GM21786 (cell line): Measurements from ENCODE around the gene COQ8B.

ENCODE experiments used
- ATAC-seq: cut with Tn5 transposase; IDR thresholded peaks from one replicate; pipeline ENCODE4 v1.9.1; 2021; ENCODE audit not compliant: unreplicated experiment

Gene COQ8B

GRCh38 chr19:40718774-40719391 is 2.2 kb upstream of the COQ8B start:
- ATAC-seq = no peak

GRCh38 chr19:40717880-40718773 is 1.4 kb upstream of the COQ8B start:
- no peak for ATAC-seq

GRCh38 chr19:40717325-40717879 is 716 bp upstream of the COQ8B start:
- ATAC-seq = no peak

GRCh38 chr19:40716031-40716481 is 630 bp downstream of the COQ8B start:
- ATAC-seq = no peak

- ATAC-seq = peak; percentile 49
These were observed 2.0 kb downstream of the COQ8B start for GRCh38 chr19:40714441-40715299.

GRCh38 chr19:40713939-40714338 is 2.7 kb downstream of the COQ8B start:
- no peak for ATAC-seq

- ATAC-seq = no peak
These were observed 6.9 kb downstream of the COQ8B start for GRCh38 chr19:40709817-40710216.

- ATAC-seq = no peak
These were observed 9.1 kb downstream of the COQ8B start for GRCh38 chr19:40707615-40708014.

- no peak for ATAC-seq
These were observed 10.6 kb downstream of the COQ8B start for GRCh38 chr19:40705950-40706619.

- no peak for ATAC-seq
These were observed 11.4 kb downstream of the COQ8B start for GRCh38 chr19:40705362-40705651.

- no peak for ATAC-seq
These were observed 12.0 kb downstream of the COQ8B start for GRCh38 chr19:40704491-40705361.

- no peak for ATAC-seq
These were observed 13.5 kb downstream of the COQ8B start for GRCh38 chr19:40703029-40703755.

- ATAC-seq = no peak
These were observed 14.2 kb downstream of the COQ8B start for GRCh38 chr19:40702337-40703012.

- ATAC-seq = no peak
These were observed 14.9 kb downstream of the COQ8B start for GRCh38 chr19:40701758-40702157.

GRCh38 chr19:40700083-40700482 is 16.6 kb downstream of the COQ8B start:
- no peak for ATAC-seq

- no peak for ATAC-seq
These were observed 19.7 kb downstream of the COQ8B start for GRCh38 chr19:40697007-40697406.

- ATAC-seq = no peak
These were observed 20.8 kb downstream of the COQ8B start for GRCh38 chr19:40695881-40696280.

GRCh38 chr19:40693896-40694295 is 22.8 kb downstream of the COQ8B start:
- no peak for ATAC-seq
